Skin of body (tissue), 2 donors: ENCODE results near the gene NOA1. TPM values are rescaled to one million over a fixed set of nuclear protein-coding genes. Genes with fewer than 3 reads are reported as not detected.

Experiments
- DNase-seq: peaks from one replicate; lab custom pipeline; 2025; lab: John Stamatoyannopoulos, UW
- total RNA-seq: library from RNA; depleted of rRNA; stranded (reverse); fragments of >200 nt; gene quantifications from one replicate; pipeline ENCODE4 v1.2.3, GENCODE V29; 2014

Gene NOA1
- total RNA-seq = 12.9 TPM

GRCh38 chr4:56977321-56978012, at the start of gene NOA1:
Gene NOA1, minus strand, starts transcription at chr4:56977606. Its CDS starts 21 bp downstream, at chr4:56977585.
- DNase-seq = peak; percentile 98

- DNase-seq = no peak
Observed at GRCh38 chr4:57023104-57023503, 45.7 kb upstream of the NOA1 start.

- no peak for DNase-seq
Observed at GRCh38 chr4:57020467-57021101, 43.2 kb upstream of the NOA1 start.

- DNase-seq = no peak
Observed at GRCh38 chr4:57018980-57019379, 41.6 kb upstream of the NOA1 start.

GRCh38 chr4:57013543-57014120, 36.2 kb upstream of the NOA1 start:
- DNase-seq = no peak

- no peak for DNase-seq
Observed at GRCh38 chr4:56999751-57000150, 22.3 kb upstream of the NOA1 start.

- peak; percentile 77 for DNase-seq
Observed at GRCh38 chr4:56995525-56995924, 18.1 kb upstream of the NOA1 start.

GRCh38 chr4:56990109-56990905, 12.9 kb upstream of the NOA1 start:
- DNase-seq = no peak

GRCh38 chr4:56986952-56987351, 9.5 kb upstream of the NOA1 start:
- DNase-seq = no peak

- DNase-seq = no peak
Observed at GRCh38 chr4:56986192-56986591, 8.8 kb upstream of the NOA1 start.

GRCh38 chr4:56981795-56982201, 4.4 kb upstream of the NOA1 start:
- peak; percentile 5 for DNase-seq

- DNase-seq = no peak
Observed at GRCh38 chr4:56979421-56980072, 2.1 kb upstream of the NOA1 start.

GRCh38 chr4:56978750-56979303, 1.4 kb upstream of the NOA1 start, which contains the start of gene POLR2B:
Gene POLR2B, plus strand, starts transcription at chr4:56978896. Its CDS starts 90 bp downstream, at chr4:56978986.
- peak; percentile 81 for DNase-seq

GRCh38 chr4:56976837-56977320, 527 bp downstream of the NOA1 start:
- DNase-seq = no peak

GRCh38 chr4:56976283-56976836, 1.0 kb downstream of the NOA1 start:
- DNase-seq = no peak

GRCh38 chr4:56973336-56973735, 4.1 kb downstream of the NOA1 start:
- no peak for DNase-seq

GRCh38 chr4:56972809-56973208, 4.6 kb downstream of the NOA1 start:
- DNase-seq = no peak

- DNase-seq = no peak
Observed at GRCh38 chr4:56972389-56972788, 5.0 kb downstream of the NOA1 start.

- no peak for DNase-seq
Observed at GRCh38 chr4:56971383-56971782, 6.0 kb downstream of the NOA1 start.

- DNase-seq = no peak
Observed at GRCh38 chr4:56961107-56961500, 16.3 kb downstream of the NOA1 start.

- DNase-seq = no peak
Observed at GRCh38 chr4:56959100-56959499, 18.3 kb downstream of the NOA1 start.
